Mucosa of descending colon (tissue), 3 donors: Measurements from ENCODE around the gene KCNK15. TPM values are rescaled to one million over a fixed set of nuclear protein-coding genes. Genes with fewer than 3 reads are reported as not detected.

ENCODE experiments used
- ATAC-seq: fragments of 200-7000 bp; cut with Tn5 transposase; one replicate; pipeline ENCODE4 v1.9.1; 2020; ENCODE audit warnings: mild to moderate bottlenecking, moderate library complexity
- DNase-seq, 3 donors: peaks; one replicate each; pipeline ENCODE4 v3.0.0-alpha.2; 2020
- H3K36me3 ChIP-seq: fragments of 200-600 bp; one replicate; pipeline ENCODE4 v1.8.0; 2021; ENCODE audit warnings: low read depth, mild to moderate bottlenecking
- H3K4me1 ChIP-seq: fragments of 200-600 bp; one replicate; pipeline ENCODE4 v1.8.0; 2021; ENCODE audit warnings: low read depth, mild to moderate bottlenecking
- H3K4me3 ChIP-seq: fragments of 200-600 bp; one replicate; pipeline ENCODE4 v1.8.0; 2021; ENCODE audit warnings: mild to moderate bottlenecking
- H3K9me3 ChIP-seq: fragments of 200-600 bp; one replicate; pipeline ENCODE4 v1.8.0; 2021; ENCODE audit warnings: mild to moderate bottlenecking
- CTCF ChIP-seq: fragments of 200-600 bp; IDR thresholded peaks from one replicate; pipeline ENCODE4 v1.8.0; 2022; ENCODE audit warnings: antibody characterized with exemption, mild to moderate bottlenecking
- intact Hi-C, 2 donors: fragments of 100-400 bp; cut with DNase I in 1 of 2; cut with micrococcal nuclease in 1 of 2; formaldehyde crosslinking; loops; one replicate each; pipeline versions ENCODE4 v1.11.0 to v1.11.1; 2022; cut with DNase I, micrococcal nuclease
- total RNA-seq, 3 donors: library from RNA; stranded (reverse); fragmentation: NEBNext Ultra II Directional in 2 of 3; extraction: Animal tissue kit (Norgen Biotek cat#: 25700) in 2 of 3; gene quantifications; one replicate each; pipeline versions ENCODE4 v1.2.1 to v1.2.4, GENCODE V29; 2021 to 2023
- donor health status: DM: no; HTN: no; CAD: no; lungs with moderate emphysema.
- donor health status: DM: no; HTN: no; CAD: no.
- donor health status: DM: no; HTN: yes; CAD: no.

Gene KCNK15
- total RNA-seq, 3 donors from 2014 or later = 0.17 to 0.44 (median 0.43) TPM

- H3K4me1 ChIP-seq = no peaks in the 10 kb centered on the region
- no peaks in the 10 kb centered on the region for H3K9me3 ChIP-seq
- no peak overlapping the region for H3K4me3 ChIP-seq
- intact Hi-C loops = no loop called here
- no peak for TF ChIP-seq CTCF
- DNase-seq = no peak
- no peak for ATAC-seq
- H3K36me3 ChIP-seq = no peaks in the 10 kb centered on the region
Measured at GRCh38 chr20:44768256-44768655, 22.6 kb downstream of the KCNK15 start.

- no peak overlapping the region for H3K4me3 ChIP-seq
- no peaks in the 10 kb centered on the region for H3K4me1 ChIP-seq
- ATAC-seq = no peak
- intact Hi-C loops = no loop called here
- TF ChIP-seq CTCF = no peak
- no peak for DNase-seq
- H3K9me3 ChIP-seq = no peaks in the 10 kb centered on the region
- H3K36me3 ChIP-seq = no peaks in the 10 kb centered on the region
Measured at GRCh38 chr20:44768854-44769480, 23.3 kb downstream of the KCNK15 start.

- intact Hi-C loops = no loop called here
- Histone ChIP-seq H3K4me3 (no peak overlapping the region), H3K36me3 (no peaks in the 10 kb centered on the region), H3K4me1 (no peaks in the 10 kb centered on the region), H3K9me3 (no peaks in the 10 kb centered on the region)
- ATAC-seq (no peak), DNase-seq (no peak)
- no peak for TF ChIP-seq CTCF
Measured at GRCh38 chr20:44769481-44769863, 23.8 kb downstream of the KCNK15 start.

GRCh38 chr20:44770484-44771171, 25.0 kb downstream of the KCNK15 start:
- Histone ChIP-seq H3K36me3 (no peaks in the 10 kb centered on the region), H3K4me3 (no peak overlapping the region), H3K4me1 (no peaks in the 10 kb centered on the region), H3K9me3 (no peaks in the 10 kb centered on the region)
- no peak for TF ChIP-seq CTCF
- intact Hi-C loops = no loop called here
- DNase-seq = no peak
- no peak for ATAC-seq

GRCh38 chr20:44771172-44771535, 25.5 kb downstream of the KCNK15 start:
- intact Hi-C loops = no loop called here
- no peaks in the 10 kb centered on the region for H3K4me1 ChIP-seq
- no peaks in the 10 kb centered on the region for H3K36me3 ChIP-seq
- H3K9me3 ChIP-seq = no peaks in the 10 kb centered on the region
- ATAC-seq (no peak), DNase-seq (no peak)
- H3K4me3 ChIP-seq = no peak overlapping the region
- TF ChIP-seq CTCF = no peak
